K562 (cell line): Measurements from ENCODE around the gene GDF2. TPM values are rescaled to one million over a fixed set of nuclear protein-coding genes. Genes with fewer than 3 reads are reported as not detected.

Source experiments
- ARID1B ChIP-seq: fragments of 450-650 bp; IDR thresholded peaks from 2 replicates; pipeline ENCODE4 v1.6.1; 2016; ENCODE audit warnings: antibody characterized with exemption, mild to moderate bottlenecking, inconsistent platforms
- CCNT2 ChIP-seq: IDR thresholded peaks from 2 replicates; pipeline ENCODE4 v1.6.1; 2011; ENCODE audit warnings: borderline replicate concordance, low read depth, mild to moderate bottlenecking, moderate library complexity, mixed read lengths, low read length; ENCODE audit not compliant: insufficient read length; ENCODE audit errors: extremely low read depth
- EP300 ChIP-seq: IDR thresholded peaks from 2 replicates; pipeline ENCODE4 v1.6.1; 2012; ENCODE audit warnings: low read length, improper control_type of control experiment
- HBP1 ChIP-seq: fragments of 450-650 bp; formaldehyde crosslinking; IDR thresholded peaks from 2 replicates; pipeline ENCODE4 v1.4.0; 2022; ENCODE audit warnings: missing genetic modification characterization
- JUN ChIP-seq, 2 experiments: sonication (generic) in 1 of 2; formaldehyde crosslinking in 1 of 2; IDR thresholded peaks; 2 replicates each; pipeline versions ENCODE4 v1.6.1 to v1.8.0; 2012 to 2022; ENCODE audit warnings: borderline replicate concordance in 2 of 2, mild to moderate bottlenecking in 2 of 2, improper control_type of control experiment in 1 of 2, low read depth in 1 of 2, low read length in 1 of 2, missing genetic modification reagents in 1 of 2
- L3MBTL2 ChIP-seq: fragments of 450-650 bp; IDR thresholded peaks from 2 replicates; pipeline ENCODE4 v1.6.1; 2016; ENCODE audit warnings: mild to moderate bottlenecking, moderate library complexity
- MEF2D ChIP-seq: conservative IDR thresholded peaks from 2 replicates; pipeline ENCODE4 v1.6.1; 2016; ENCODE audit warnings: low read depth, missing genetic modification characterization, missing compliant biosample characterization
- NR4A1 ChIP-seq, 2 experiments: fragments of 250-450 bp in 1 of 2; fragments of 450-650 bp in 1 of 2; sonication (Bioruptor Pico) in 1 of 2; IDR thresholded peaks; 2 replicates each; pipeline versions ENCODE4 v1.4.0 to v1.6.1; 2016 to 2020; ENCODE audit warnings: mild to moderate bottlenecking in 2 of 2, missing compliant biosample characterization in 1 of 2, missing genetic modification characterization in 1 of 2, moderate library complexity in 1 of 2
- POLR2AphosphoS5 ChIP-seq: IDR thresholded peaks from 2 replicates; pipeline ENCODE4 v1.6.1; 2011; ENCODE audit warnings: mild to moderate bottlenecking, low read depth, low read length, moderate library complexity; ENCODE audit not compliant: control insufficient read depth, insufficient read depth
- RCOR1 ChIP-seq, 2 experiments: IDR thresholded peaks; 2 replicates each; pipeline ENCODE4 v1.6.1; 2012; ENCODE audit warnings: low read depth in 2 of 2, low read length in 2 of 2, borderline replicate concordance in 1 of 2, improper control_type of control experiment in 1 of 2
- SMAD3 ChIP-seq: fragments of 450-650 bp; formaldehyde crosslinking; conservative IDR thresholded peaks from 2 replicates; pipeline ENCODE4 v1.4.0; 2020; ENCODE audit warnings: mild to moderate bottlenecking
- TCF3 ChIP-seq: sonication (generic); formaldehyde crosslinking; IDR thresholded peaks from 2 replicates; pipeline ENCODE4 v1.4.0; 2020; ENCODE audit warnings: mild to moderate bottlenecking, missing genetic modification reagents
- USF1 ChIP-seq: sonication (generic); formaldehyde crosslinking; IDR thresholded peaks from 2 replicates; pipeline ENCODE4 v1.9.0; 2022; ENCODE audit warnings: mild to moderate bottlenecking, missing genetic modification reagents
- ZBTB11 ChIP-seq, 3 experiments: fragments of 200-800 bp in 1 of 3; fragments of 250-450 bp in 1 of 3; fragments of 450-650 bp in 1 of 3; sonication (Bioruptor Pico) in 1 of 3; sonication (Bioruptor generic) in 1 of 3; formaldehyde crosslinking in 1 of 3; IDR thresholded peaks; 2 replicates each; pipeline versions ENCODE4 v1.6.1 to v1.8.0; 2016 to 2022; ENCODE audit warnings: mild to moderate bottlenecking in 2 of 3, missing genetic modification characterization in 2 of 3, missing compliant biosample characterization in 1 of 3, moderate library complexity in 1 of 3
- ZFP36 ChIP-seq: fragments of 150-350 bp; IDR thresholded peaks from 2 replicates; pipeline ENCODE4 v1.6.1; 2018; ENCODE audit warnings: low read length, low read depth; ENCODE audit not compliant: partially characterized antibody
- ZNF197 ChIP-seq: fragments of 200-800 bp; sonication (Bioruptor generic); IDR thresholded peaks from 2 replicates; pipeline ENCODE4 v1.6.1; 2016; ENCODE audit warnings: low read depth, missing genetic modification characterization, missing compliant biosample characterization
- ZNF239 ChIP-seq: fragments of 250-450 bp; sonication (Bioruptor Pico); IDR thresholded peaks from 2 replicates; pipeline ENCODE4 v1.4.0; 2020; ENCODE audit warnings: mild to moderate bottlenecking
- ZNF639 ChIP-seq, 2 experiments: fragments of 200-800 bp in 1 of 2; sonication (Bioruptor generic) in 1 of 2; sonication (generic) in 1 of 2; formaldehyde crosslinking in 1 of 2; IDR thresholded peaks in 1 of 2; conservative IDR thresholded peaks in 1 of 2; 2 replicates each; pipeline versions ENCODE4 v1.5.0 to v1.6.1; 2016 to 2020; ENCODE audit warnings: missing compliant biosample characterization in 1 of 2, missing genetic modification characterization in 1 of 2, missing genetic modification reagents in 1 of 2
- polyA plus RNA-seq, 8 experiments: library from polyadenylated mRNA; depleted of rRNA in 4 of 8; stranded (reverse) in 5 of 8; unstranded in 3 of 8; fragments of >200 nt; fragmentation: Nextera tagmentation in 2 of 8; fragmentation: Illumina TruSeq in 1 of 8; extraction: Ambion mirVana in 2 of 8; extraction: Trizol in 1 of 8; gene quantifications; 2 replicates each; pipeline versions ENCODE4 v1.2.1 to v1.2.3, GENCODE V29; 2011 to 2014; ENCODE audit warnings: inconsistent platforms in 1 of 8, missing spikeins in 1 of 8
- total RNA-seq, 7 experiments: library from RNA; depleted of rRNA in 6 of 7; stranded (reverse); fragments of >200 nt in 6 of 7; fragmentation: Illumina TruSeq in 2 of 7; extraction: Trizol in 2 of 7; gene quantifications; 2 replicates each; pipeline versions ENCODE4 v1.2.1 to v1.2.3, GENCODE V29; 2011 to 2021; ENCODE audit warnings: low replicate concordance in 1 of 7

Gene GDF2
- total and polyA plus RNA-seq, 9 of the 15 experiments (the other 6 are each of a cell fraction or from before 2014, with no cell fraction given): 0.08 to 0.58 (median 0.27) TPM; not detected in 2

- TF ChIP-seq CCNT2 (peak; percentile 55), ZFP36 (no peak), TCF3 (peak; percentile 42), RCOR1 (IDR thresholded peaks at IDR 0.05; ENCODE audit: borderline replicate concordance in 1 of 2, low read depth in 2 of 2, low read length in 2 of 2) (peak in 1 of 2 experiments; percentile 79; a peak in 2 of 4 replicates), ZBTB11 (CRISPR knock-in tag; IDR thresholded peaks at IDR 0.05) (peak in 1 of 3 experiments; percentile 48; a peak in 1 of 6 replicates), POLR2AphosphoS5 (no peak), MEF2D (tag) (peak; percentile 51; the same call in 1 of the 2 replicates), ZNF239 (CRISPR knock-in tag) (0 out of 2 replicates have a peak, but pooled peaks have one; percentile 13), ARID1B (peak; percentile 69), ZNF639 (CRISPR knock-in tag; conservative IDR thresholded peaks at IDR 0.05 in 1 of 2, IDR thresholded peaks at IDR 0.05 in 1 of 2) (peak in 1 of 2 experiments; percentile 34; a peak in 1 of 4 replicates), EP300 (peak; percentile 24; the same call in 1 of the 2 replicates), ZNF197 (CRISPR knock-in tag) (no peak), USF1 (CRISPR knock-in tag) (peak; percentile 60), JUN (IDR thresholded peaks at IDR 0.05; ENCODE audit: borderline replicate concordance, low read depth, low read length) (0 out of 2 replicates have a peak, but pooled peaks have one; percentile 9), JUN (CRISPR knock-in tag; IDR thresholded peaks at IDR 0.05; ENCODE audit: borderline replicate concordance) (no peak), HBP1 (0 out of 2 replicates have a peak, but pooled peaks have one; percentile 56), NR4A1 (CRISPR knock-in tag; IDR thresholded peaks at IDR 0.05) (no peak), NR4A1 (tag; IDR thresholded peaks at IDR 0.05) (0 out of 2 replicates have a peak, but pooled peaks have one; percentile 43), L3MBTL2 (peak; percentile 95), SMAD3 (0 out of 2 replicates have a peak, but pooled peaks have one; percentile 62)
These were observed 4.7 kb downstream of the GDF2 start (continued) for GRCh38 chr10:47326927-47327330.
